M059J (cell line): ENCODE results near the gene RPS21. TPM values are rescaled to one million over a fixed set of nuclear protein-coding genes. Genes with fewer than 3 reads are reported as not detected.
A peak's percentile ranks its signal among the peaks of the same experiment; 100 is the strongest.

ENCODE experiments used
- DNase-seq: peaks from one replicate; pipeline ENCODE4 v3.0.0-alpha.2; 2012; ENCODE audit warnings: low read depth
- total RNA-seq: library from RNA; depleted of rRNA; stranded (reverse); fragments of >200 nt; shearing (Covaris generic); gene quantifications from 2 replicates; pipeline ENCODE4 v1.2.3, GENCODE V29; 2014

Gene RPS21
- total RNA-seq, 1 experiment from 2014 or later, result 1,541 TPM

- DNase-seq, result no peak
Observed at GRCh38 chr20:62378215-62378614, 8.7 kb upstream of the RPS21 start.

- DNase-seq, result peak; percentile 89
Observed at GRCh38 chr20:62381202-62381797, 5.6 kb upstream of the RPS21 start.

- no peak for DNase-seq
Observed at GRCh38 chr20:62381842-62382241, 5.1 kb upstream of the RPS21 start.

- peak; percentile 82 for DNase-seq
Observed at GRCh38 chr20:62382306-62383198, 4.4 kb upstream of the RPS21 start.

- no peak for DNase-seq
Observed at GRCh38 chr20:62387219-62387913, 463 bp downstream of the RPS21 start.

GRCh38 chr20:62387933-62388635 is 1.2 kb downstream of the RPS21 start:
- DNase-seq, result no peak

- no peak for DNase-seq
Observed at GRCh38 chr20:62388839-62389600, 2.1 kb downstream of the RPS21 start.

GRCh38 chr20:62389601-62390087 is 2.7 kb downstream of the RPS21 start:
- no peak for DNase-seq

GRCh38 chr20:62390317-62391164 is 3.6 kb downstream of the RPS21 start:
- DNase-seq, result no peak

- no peak for DNase-seq
Observed at GRCh38 chr20:62391165-62392076, 4.5 kb downstream of the RPS21 start.

- no peak for DNase-seq
Observed at GRCh38 chr20:62392077-62392418, 5.1 kb downstream of the RPS21 start.

- no peak for DNase-seq
Observed at GRCh38 chr20:62392621-62393334, 5.9 kb downstream of the RPS21 start.

GRCh38 chr20:62393335-62393665 is 6.4 kb downstream of the RPS21 start:
- no peak for DNase-seq

GRCh38 chr20:62393830-62394229 is 6.9 kb downstream of the RPS21 start:
- no peak for DNase-seq

- DNase-seq, result no peak
Observed at GRCh38 chr20:62394248-62395245, 7.6 kb downstream of the RPS21 start.

- no peak for DNase-seq
Observed at GRCh38 chr20:62395311-62396242, 8.7 kb downstream of the RPS21 start.
